ENCODE results near the gene SHISA6. TPM values are rescaled to one million over a fixed set of nuclear protein-coding genes. Genes with fewer than 3 reads are reported as not detected.

The SHISA6 gene
- total and polyA plus RNA-seq, 7 donors, result 0.22 to 1.8 (median 0.40) TPM

GRCh38 chr17:11267999-11268575 lies 27.1 kb downstream of the SHISA6 start:
- intact Hi-C loops (cut with DNase I), result no loop called here
- Histone ChIP-seq H3K36me3 (ENCODE audit: insufficient read depth in 1 of 2, low read depth in 1 of 2) (no peaks in the 10 kb centered on the region), H3K27me3 (ENCODE audit: insufficient read depth in 3 of 3, low read length in 2 of 3) (peaks cover 0 to 3% (median 0%) of the 10 kb centered on the region in 3 donors), H3K27ac (no peak overlapping the region), H3K4me3 (no peak overlapping the region), H3K9me3 (peaks cover 9% of the 10 kb centered on the region), H3K4me1 (no peaks in the 10 kb centered on the region)
- ATAC-seq, result no peak
- TF ChIP-seq CTCF (IDR thresholded peaks at IDR 0.05), result no peak
- no peak for DNase-seq
- 69 to 74% (median 72%) methylated on average over 1 of the region's 1 CpG for WGBS, 3 donors

- ATAC-seq (no peak), DNase-seq (no peak)
- Histone ChIP-seq H3K9me3 (peaks cover 9% of the 10 kb centered on the region), H3K27me3 (ENCODE audit: insufficient read depth in 3 of 3, low read length in 2 of 3) (peaks cover 0 to 3% (median 0%) of the 10 kb centered on the region in 3 donors), H3K27ac (no peak overlapping the region), H3K36me3 (ENCODE audit: insufficient read depth in 1 of 2, low read depth in 1 of 2) (no peaks in the 10 kb centered on the region), H3K4me3 (no peak overlapping the region), H3K4me1 (no peaks in the 10 kb centered on the region)
- intact Hi-C loops (cut with DNase I), result no loop called here
- WGBS, 3 donors, result 85 to 88% (median 86%) methylated on average over 7 of the region's 7 CpGs
- no peak for TF ChIP-seq CTCF (IDR thresholded peaks at IDR 0.05)
Measured at GRCh38 chr17:11269210-11269609, 28.2 kb downstream of the SHISA6 start.

- WGBS, 3 donors, result 86 to 91% (median 87%) methylated on average over 8 of the region's 8 CpGs
- no peak for ATAC-seq
Measured at GRCh38 chr17:11272191-11272590, 31.2 kb downstream of the SHISA6 start.

GRCh38 chr17:11273596-11273995 lies 32.6 kb downstream of the SHISA6 start:
- no peak for TF ChIP-seq CTCF (IDR thresholded peaks at IDR 0.05)
- H3K27ac ChIP-seq, result no peak overlapping the region
- H3K4me3 ChIP-seq, result no peak overlapping the region
- DNase-seq (no peak), ATAC-seq (no peak)
- 81 to 85% (median 85%) methylated on average over 9 of the region's 9 CpGs for WGBS, 3 donors
- H3K36me3 ChIP-seq (ENCODE audit: insufficient read depth in 1 of 2, low read depth in 1 of 2), result no peaks in the 10 kb centered on the region
- H3K27me3 ChIP-seq (ENCODE audit: insufficient read depth in 3 of 3, low read length in 2 of 3), result peaks cover 0 to 3% (median 0%) of the 10 kb centered on the region in 3 donors
- no peaks in the 10 kb centered on the region for H3K4me1 ChIP-seq
- intact Hi-C loops (cut with DNase I), result no loop called here
- H3K9me3 ChIP-seq, result no peaks in the 10 kb centered on the region

More at GRCh38 chr17:11272191-11272590, 31.2 kb downstream of the SHISA6 start:
- Histone ChIP-seq H3K9me3 (no peaks in the 10 kb centered on the region), H3K4me3 (no peak overlapping the region), H3K4me1 (no peaks in the 10 kb centered on the region), H3K36me3 (ENCODE audit: insufficient read depth in 1 of 2, low read depth in 1 of 2) (no peaks in the 10 kb centered on the region), H3K27ac (no peak overlapping the region), H3K27me3 (ENCODE audit: insufficient read depth in 3 of 3, low read length in 2 of 3) (peaks cover 0 to 3% (median 0%) of the 10 kb centered on the region in 3 donors)
- intact Hi-C loops (cut with DNase I), result no loop called here
- TF ChIP-seq CTCF (IDR thresholded peaks at IDR 0.05), result no peak
- DNase-seq, result no peak

GRCh38 chr17:11274106-11274505 lies 33.1 kb downstream of the SHISA6 start:
- WGBS, 3 donors, result 76 to 81% (median 77%) methylated on average over 14 of the region's 14 CpGs
- DNase-seq (no peak), ATAC-seq (no peak)
- intact Hi-C loops (cut with DNase I), result no loop called here
- Histone ChIP-seq H3K4me1 (no peaks in the 10 kb centered on the region), H3K27ac (no peak overlapping the region), H3K36me3 (ENCODE audit: insufficient read depth in 1 of 2, low read depth in 1 of 2) (no peaks in the 10 kb centered on the region), H3K9me3 (no peaks in the 10 kb centered on the region), H3K4me3 (no peak overlapping the region), H3K27me3 (ENCODE audit: insufficient read depth in 3 of 3, low read length in 2 of 3) (peaks cover 0 to 3% (median 0%) of the 10 kb centered on the region in 3 donors)
- no peak for TF ChIP-seq CTCF (IDR thresholded peaks at IDR 0.05)
